ENCODE data around the gene PLCD3. TPM values are rescaled to one million over a fixed set of nuclear protein-coding genes. Genes with fewer than 3 reads are reported as not detected.

Gene PLCD3
- total and polyA plus RNA-seq, 2 of the 13 experiments (the other 11 are each of a cell fraction or from before 2014, with no cell fraction given), result 11.3 to 39.1 TPM

- peak; percentile 50; the same call in 1 of the 2 replicates for TF ChIP-seq RARA (CRISPR knock-in tag; IDR thresholded peaks at IDR 0.05)
- peak; percentile 83 to 90 for TF ChIP-seq NR2F1 (CRISPR knock-in tag; IDR thresholded peaks at IDR 0.05)
- TF ChIP-seq NR2F2 (IDR thresholded peaks at IDR 0.05; ENCODE audit: borderline replicate concordance, low read depth), result peak; percentile 85
- 0 out of 2 replicates have a peak, but pooled peaks have one; percentile 43 for TF ChIP-seq KDM6A (CRISPR knock-in tag; IDR thresholded peaks at IDR 0.05; ENCODE audit: low read depth)
- TF ChIP-seq IRF2 (CRISPR knock-in tag; IDR thresholded peaks at IDR 0.05), result peak; percentile 35; the same call in 1 of the 2 replicates
- TF ChIP-seq ZNF891 (CRISPR knock-in tag; IDR thresholded peaks at IDR 0.05), result no peak
- no peak for TF ChIP-seq ZNF367 (CRISPR knock-in tag; IDR thresholded peaks at IDR 0.05; ENCODE audit: borderline replicate concordance)
- peak; percentile 59; the same call in 1 of the 2 replicates for TF ChIP-seq ARID5B (CRISPR knock-in tag; IDR thresholded peaks at IDR 0.05)
- TF ChIP-seq THRA (CRISPR knock-in tag; IDR thresholded peaks at IDR 0.05; ENCODE audit: borderline replicate concordance), result peak; percentile 15; the same call in 1 of the 2 replicates
- TF ChIP-seq PHF8 (CRISPR knock-in tag; IDR thresholded peaks at IDR 0.05), result peak; percentile 15; the same call in 1 of the 2 replicates
- TF ChIP-seq ZBTB7A (CRISPR knock-in tag; IDR thresholded peaks at IDR 0.05), result 0 out of 2 replicates have a peak, but pooled peaks have one; percentile 17
- peak; percentile 89 for TF ChIP-seq NR2F6 (IDR thresholded peaks at IDR 0.05)
- TF ChIP-seq NR2F6 (CRISPR knock-in tag; IDR thresholded peaks at IDR 0.05), result peak; percentile 91
- no peak for TF ChIP-seq HMGXB3 (CRISPR knock-in tag; IDR thresholded peaks at IDR 0.05; ENCODE audit: borderline replicate concordance)
- no peak for TF ChIP-seq ZNF710 (CRISPR knock-in tag; IDR thresholded peaks at IDR 0.05; ENCODE audit: borderline replicate concordance)
- TF ChIP-seq HDAC2 (CRISPR knock-in tag; IDR thresholded peaks at IDR 0.05), result peak; percentile 54; the same call in 1 of the 2 replicates
- TF ChIP-seq MED1 (CRISPR knock-in tag; IDR thresholded peaks at IDR 0.05), result peak; percentile 53; the same call in 1 of the 2 replicates
These were observed 9.1 kb downstream of the PLCD3 start (continued) for GRCh38 chr17:45123076-45123770.
